Suprapubic skin (tissue), 4 donors: ENCODE results near the gene C1orf146.

Experiments used
- CTCF ChIP-seq, 2 donors: fragments of 200-600 bp in 1 of 2; fragments of 450-650 bp in 1 of 2; sonication (generic) in 1 of 2; IDR thresholded peaks; one replicate each; pipeline ENCODE4 v1.5.1; 2016 to 2019; ENCODE audit warnings: antibody characterized with exemption in 2 of 2, mild to moderate bottlenecking in 1 of 2, moderate library complexity in 1 of 2
- EP300 ChIP-seq: sonication (generic); formaldehyde crosslinking; IDR thresholded peaks from one replicate; pipeline ENCODE4 v1.6.1; 2017; ENCODE audit warnings: antibody characterized with exemption
- POLR2A ChIP-seq, 2 donors: fragments of 450-650 bp; IDR thresholded peaks; one replicate each; pipeline ENCODE4 v1.6.1; 2017; ENCODE audit warnings: antibody characterized with exemption in 2 of 2, mild to moderate bottlenecking in 2 of 2, moderate library complexity in 2 of 2
- POLR2AphosphoS5 ChIP-seq, 3 donors: sonication (generic); formaldehyde crosslinking; IDR thresholded peaks; one replicate each; pipeline ENCODE4 v1.6.1; 2017; ENCODE audit warnings: antibody characterized with exemption in 3 of 3

GRCh38 chr1:92262516-92262915 is 44.8 kb downstream of the C1orf146 start:
- no peak for TF ChIP-seq POLR2AphosphoS5 (IDR thresholded peaks at IDR 0.05)
- TF ChIP-seq CTCF (IDR thresholded peaks at IDR 0.05): no peak
- no peak for TF ChIP-seq POLR2A (IDR thresholded peaks at IDR 0.05)
- no peak for TF ChIP-seq EP300
